Prostate gland (tissue), 2 donors: ENCODE measurements around the gene GRIK2. TPM values are rescaled to one million over a fixed set of nuclear protein-coding genes. Genes with fewer than 3 reads are reported as not detected.

ENCODE experiments used
- DNase-seq: peaks from one replicate; pipeline ENCODE4 v3.0.0-alpha.2; 2019; ENCODE audit warnings: low spot score
- H3K27ac ChIP-seq, 2 donors: fragments of 200-600 bp; sonication (generic); 2 replicates each; pipeline ENCODE4 v1.5.1; 2017 to 2019
- H3K27me3 ChIP-seq: fragments of 200-600 bp; sonication (generic); replicated peaks from 2 replicates; pipeline ENCODE4 v1.5.1; 2019; ENCODE audit not compliant: insufficient read depth
- H3K36me3 ChIP-seq, 2 donors: fragments of 200-600 bp; sonication (generic); 1 replicate in 1 of 2; 2 replicates in 1 of 2; pipeline versions ENCODE4 v1.5.1 to v1.8.1; 2017 to 2019
- H3K4me1 ChIP-seq: fragments of 200-600 bp; sonication (generic); replicated peaks from 2 replicates; pipeline ENCODE4 v1.5.1; 2019
- H3K4me3 ChIP-seq, 2 donors: fragments of 200-600 bp; sonication (generic); 2 replicates each; pipeline ENCODE4 v1.5.1; 2017 to 2019
- H3K9me3 ChIP-seq: fragments of 200-600 bp; sonication (generic); 2 replicates; pipeline ENCODE4 v1.5.1; 2017
- POLR2A ChIP-seq: fragments of 450-650 bp; IDR thresholded peaks from one replicate; pipeline ENCODE4 v1.6.1; 2016; ENCODE audit warnings: antibody characterized with exemption, mild to moderate bottlenecking
- POLR2AphosphoS5 ChIP-seq: sonication (generic); formaldehyde crosslinking; IDR thresholded peaks from one replicate; pipeline ENCODE4 v1.6.1; 2017; ENCODE audit warnings: antibody characterized with exemption
- WGBS: methylation state at CpG from one replicate; pipeline ENCODE4 v1.1.5; 2018; 5-methylcytosine and 5-hydroxymethylcytosine counted together
- intact Hi-C: fragments of 100-400 bp; cut with DNase I; formaldehyde crosslinking; loops from one replicate; pipeline ENCODE4 v1.14.2; 2022
- total RNA-seq, 2 donors: library from RNA; depleted of rRNA; stranded (reverse); fragments of >200 nt; gene quantifications; one replicate each; pipeline ENCODE4 v1.1.0, GENCODE V29; 2016
- TF ChIP-seq, protein P1 (sequence below), 4 experiments: fragments of 200-600 bp in 2 of 4; fragments of 450-650 bp in 2 of 4; sonication (generic) in 2 of 4; IDR thresholded peaks; 1 replicate in 3 of 4; 2 replicates in 1 of 4; pipeline ENCODE4 v1.5.1; 2016 to 2019; ENCODE audit warnings: antibody characterized with exemption in 4 of 4, mild to moderate bottlenecking in 2 of 4, moderate library complexity in 2 of 4

GRIK2 gene
- total RNA-seq, 2 donors from 2014 or later: 2.6 to 15.7 TPM

DNA sequence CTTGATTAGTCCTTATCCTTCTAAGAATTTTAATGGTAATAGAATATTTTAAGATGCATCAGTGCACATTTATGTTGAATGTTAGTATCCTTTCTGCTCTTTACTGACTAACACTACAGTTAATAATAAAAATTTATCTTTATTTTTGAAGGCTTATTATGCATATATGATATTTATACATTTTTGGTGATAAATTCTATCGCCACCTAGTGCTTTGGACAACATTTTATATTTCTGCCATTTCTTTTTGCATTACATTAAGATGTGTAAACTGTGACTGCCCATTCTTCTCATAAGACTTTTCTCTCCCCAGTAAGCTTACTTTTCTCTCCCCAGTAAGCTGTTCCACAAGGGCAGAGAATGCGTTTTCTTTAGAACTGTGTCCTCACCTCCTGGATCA, 252.3 kb downstream of the GRIK2 start:
- Histone ChIP-seq H3K9me3 (no peaks in the 10 kb centered on the region), H3K4me3 (no peak overlapping the region), H3K36me3 (no peaks in the 10 kb centered on the region), H3K27ac (no peak overlapping the region), H3K27me3 (no peaks in the 10 kb centered on the region), H3K4me1 (no peaks in the 10 kb centered on the region)
- intact Hi-C loops: no loop called here
- DNase-seq: no peak
- WGBS: 97% methylated on average over 2 of the region's 2 CpGs
- TF ChIP-seq, protein P1, sequence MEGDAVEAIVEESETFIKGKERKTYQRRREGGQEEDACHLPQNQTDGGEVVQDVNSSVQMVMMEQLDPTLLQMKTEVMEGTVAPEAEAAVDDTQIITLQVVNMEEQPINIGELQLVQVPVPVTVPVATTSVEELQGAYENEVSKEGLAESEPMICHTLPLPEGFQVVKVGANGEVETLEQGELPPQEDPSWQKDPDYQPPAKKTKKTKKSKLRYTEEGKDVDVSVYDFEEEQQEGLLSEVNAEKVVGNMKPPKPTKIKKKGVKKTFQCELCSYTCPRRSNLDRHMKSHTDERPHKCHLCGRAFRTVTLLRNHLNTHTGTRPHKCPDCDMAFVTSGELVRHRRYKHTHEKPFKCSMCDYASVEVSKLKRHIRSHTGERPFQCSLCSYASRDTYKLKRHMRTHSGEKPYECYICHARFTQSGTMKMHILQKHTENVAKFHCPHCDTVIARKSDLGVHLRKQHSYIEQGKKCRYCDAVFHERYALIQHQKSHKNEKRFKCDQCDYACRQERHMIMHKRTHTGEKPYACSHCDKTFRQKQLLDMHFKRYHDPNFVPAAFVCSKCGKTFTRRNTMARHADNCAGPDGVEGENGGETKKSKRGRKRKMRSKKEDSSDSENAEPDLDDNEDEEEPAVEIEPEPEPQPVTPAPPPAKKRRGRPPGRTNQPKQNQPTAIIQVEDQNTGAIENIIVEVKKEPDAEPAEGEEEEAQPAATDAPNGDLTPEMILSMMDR (IDR thresholded peaks at IDR 0.05): no peak
- TF ChIP-seq POLR2A (no peak), POLR2AphosphoS5 (no peak)

DNA sequence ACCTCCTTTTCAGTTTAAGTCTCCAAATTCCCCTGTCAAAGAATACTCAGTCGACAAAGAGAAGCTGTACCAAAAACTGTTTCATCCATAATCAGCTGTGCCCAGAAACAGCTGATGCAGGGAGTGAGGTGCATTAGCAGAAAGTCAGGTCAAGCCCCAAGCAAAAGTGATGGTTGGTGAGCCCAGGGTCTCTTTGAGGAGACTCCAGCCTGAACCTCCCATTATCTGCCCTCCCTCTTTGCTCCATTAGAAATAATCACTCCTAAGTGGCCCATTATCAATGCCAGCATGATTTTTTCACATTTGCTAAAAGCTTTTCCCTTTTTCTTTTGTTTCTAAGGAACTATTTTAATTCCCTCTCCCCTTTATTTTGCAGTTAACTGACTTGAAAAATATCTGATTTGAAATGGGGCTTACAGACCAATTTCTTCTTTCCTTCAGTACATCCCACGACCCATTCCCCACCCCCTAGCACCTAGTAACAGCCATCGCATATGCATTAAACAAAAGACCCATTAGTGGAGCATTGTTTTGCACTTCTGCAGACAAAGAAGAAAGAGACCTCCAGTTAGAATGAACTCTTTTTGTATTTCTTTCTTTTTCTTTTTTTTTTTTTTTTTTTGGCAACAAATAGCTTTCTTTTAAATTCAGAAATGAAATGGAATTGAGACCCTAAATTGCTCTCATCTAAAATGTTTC, 257.0 kb downstream of the GRIK2 start:
- TF ChIP-seq POLR2A (no peak), POLR2AphosphoS5 (no peak)
- TF ChIP-seq, protein P1 (IDR thresholded peaks at IDR 0.05): no peak
- H3K4me3 ChIP-seq: no peak overlapping the region
- DNase-seq: no peak
- whole genome bisulfite sequencing: 50% methylated on average over 3 of the region's 3 CpGs
- intact Hi-C loops: no loop called here
- no peaks in the 10 kb centered on the region for H3K36me3 ChIP-seq
- no peak overlapping the region for H3K27ac ChIP-seq
- H3K4me1 ChIP-seq: no peaks in the 10 kb centered on the region
- no peaks in the 10 kb centered on the region for H3K27me3 ChIP-seq
- H3K9me3 ChIP-seq: no peaks in the 10 kb centered on the region

DNA sequence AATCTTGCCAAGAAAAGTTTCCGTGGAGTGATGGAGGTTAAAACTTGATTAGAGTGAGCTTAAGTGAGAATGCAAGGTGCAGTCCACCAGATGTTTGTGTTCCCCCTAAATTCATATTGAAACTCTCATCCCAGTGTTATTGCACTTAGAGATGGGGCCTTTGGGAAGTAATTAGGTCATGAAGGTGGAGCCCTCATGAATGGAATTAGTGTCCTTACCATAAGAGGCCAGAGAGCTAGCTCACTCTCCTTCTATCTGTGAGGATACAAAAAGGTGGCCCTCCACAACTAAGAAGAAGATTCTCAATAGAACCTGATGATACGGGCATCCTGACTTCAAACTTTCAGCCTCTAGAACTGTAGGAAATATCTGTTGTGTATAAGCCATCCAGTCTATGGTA, 258.6 kb downstream of the GRIK2 start:
- Histone ChIP-seq H3K27ac (no peak overlapping the region), H3K9me3 (no peaks in the 10 kb centered on the region), H3K4me3 (no peak overlapping the region), H3K36me3 (no peaks in the 10 kb centered on the region), H3K27me3 (no peaks in the 10 kb centered on the region), H3K4me1 (no peaks in the 10 kb centered on the region)
- WGBS: 96% methylated on average over 2 of the region's 2 CpGs
- intact Hi-C loops: no loop called here
- no peak for DNase-seq
- no peak for TF ChIP-seq POLR2AphosphoS5
- TF ChIP-seq, protein P1 (IDR thresholded peaks at IDR 0.05): no peak
- no peak for TF ChIP-seq POLR2A

DNA sequence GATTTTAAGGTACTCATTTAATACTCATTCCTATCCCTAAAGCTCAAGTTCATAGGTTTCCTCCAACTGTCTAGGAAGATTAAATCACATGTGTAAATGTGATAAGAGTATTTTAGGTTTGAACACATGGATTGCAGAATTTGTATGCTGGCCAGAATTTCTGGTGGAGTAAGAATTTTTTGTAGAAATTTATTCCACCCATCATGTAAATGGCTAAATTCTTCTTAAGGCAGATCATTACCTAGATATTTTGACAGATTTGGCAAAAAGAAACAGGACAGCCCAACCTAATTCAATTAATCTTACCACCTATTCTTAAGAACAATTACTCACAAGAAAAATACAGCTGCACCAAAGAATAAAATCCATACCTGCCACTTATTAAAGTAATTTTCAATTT, 261.6 kb downstream of the GRIK2 start:
- H3K27me3 ChIP-seq: no peaks in the 10 kb centered on the region
- DNase-seq: no peak

More for the DNA sequence above, 261.6 kb downstream of the GRIK2 start:
- H3K4me1 ChIP-seq: no peaks in the 10 kb centered on the region
- no peak overlapping the region for H3K4me3 ChIP-seq
- TF ChIP-seq POLR2A (no peak), POLR2AphosphoS5 (no peak)
- TF ChIP-seq, protein P1 (IDR thresholded peaks at IDR 0.05): no peak
- H3K9me3 ChIP-seq: no peaks in the 10 kb centered on the region
- H3K36me3 ChIP-seq: no peaks in the 10 kb centered on the region
- no peak overlapping the region for H3K27ac ChIP-seq
- intact Hi-C loops: no loop called here
